Upper lobe of left lung (tissue), 6 donors: ENCODE data around the gene MALRD1. TPM values are rescaled to one million over a fixed set of nuclear protein-coding genes. Genes with fewer than 3 reads are reported as not detected.

ENCODE experiments used
- ATAC-seq, 2 donors: fragments of 200-7000 bp; cut with Tn5 transposase; one replicate each; pipeline ENCODE4 v1.9.1; 2022; ENCODE audit warnings: mild to moderate bottlenecking in 2 of 2, moderate library complexity in 2 of 2; ENCODE audit not compliant: low FRiP score in 2 of 2
- DNase-seq, 2 donors: peaks; one replicate each; pipeline ENCODE4 v3.0.0-alpha.2; 2019 to 2020
- H3K27ac ChIP-seq, 4 donors: fragments of 200-600 bp; sonication (generic); one replicate each; pipeline ENCODE4 v1.5.1; 2016 to 2019
- H3K27me3 ChIP-seq, 4 donors: fragments of 200-600 bp; sonication (generic); one replicate each; pipeline ENCODE4 v1.5.1; 2017 to 2019
- H3K36me3 ChIP-seq, 4 donors: fragments of 200-600 bp; sonication (generic); one replicate each; pipeline ENCODE4 v1.5.1; 2016 to 2019
- H3K4me1 ChIP-seq, 4 donors: fragments of 200-600 bp; sonication (generic); one replicate each; pipeline ENCODE4 v1.5.1; 2018 to 2019
- H3K4me3 ChIP-seq, 4 donors: fragments of 200-600 bp; sonication (generic); one replicate each; pipeline ENCODE4 v1.5.1; 2017 to 2019; ENCODE audit warnings: mild to moderate bottlenecking in 2 of 4, moderate library complexity in 1 of 4
- H3K9me3 ChIP-seq, 4 donors: fragments of 200-600 bp; sonication (generic); one replicate each; pipeline ENCODE4 v1.5.1; 2018 to 2019
- EP300 ChIP-seq, 4 donors: sonication (generic); formaldehyde crosslinking; IDR thresholded peaks; one replicate each; pipeline ENCODE4 v1.5.1; 2017; ENCODE audit warnings: antibody characterized with exemption in 4 of 4, control low read depth in 2 of 4
- POLR2A ChIP-seq, 4 donors: fragments of 450-650 bp; IDR thresholded peaks; one replicate each; pipeline ENCODE4 v1.5.1; 2016 to 2017; ENCODE audit warnings: antibody characterized with exemption in 4 of 4, mild to moderate bottlenecking in 2 of 4
- POLR2AphosphoS5 ChIP-seq, 2 donors: sonication (generic); formaldehyde crosslinking; IDR thresholded peaks; one replicate each; pipeline ENCODE4 v1.5.1; 2017; ENCODE audit warnings: antibody characterized with exemption in 2 of 2
- WGBS, 2 donors: methylation state at CpG; one replicate each; pipeline ENCODE4 v1.1.5; 2017 to 2018; 5-methylcytosine and 5-hydroxymethylcytosine counted together
- total RNA-seq, 6 donors: library from RNA; depleted of rRNA in 4 of 6; stranded (reverse); fragments of >200 nt in 4 of 6; gene quantifications; one replicate each; pipeline versions ENCODE4 v1.1.0 to v1.2.1, GENCODE V29; 2016 to 2021
- TF ChIP-seq, protein P1 (sequence below), 6 experiments: fragments of 450-650 bp in 4 of 6; fragments of 200-600 bp in 2 of 6; sonication (generic) in 2 of 6; IDR thresholded peaks; one replicate each; pipeline ENCODE4 v1.5.1; 2016 to 2019; ENCODE audit warnings: antibody characterized with exemption in 6 of 6
- donor health status: DM: no; HTN: no; CAD: no; lungs with moderate emphysema.
- donor health status: DM: no; HTN: yes; CAD: no; lungs with severe emphysema.

The MALRD1 gene
- total RNA-seq, 6 donors from 2014 or later = 2.7 to 21.0 (median 7.5) TPM

DNA sequence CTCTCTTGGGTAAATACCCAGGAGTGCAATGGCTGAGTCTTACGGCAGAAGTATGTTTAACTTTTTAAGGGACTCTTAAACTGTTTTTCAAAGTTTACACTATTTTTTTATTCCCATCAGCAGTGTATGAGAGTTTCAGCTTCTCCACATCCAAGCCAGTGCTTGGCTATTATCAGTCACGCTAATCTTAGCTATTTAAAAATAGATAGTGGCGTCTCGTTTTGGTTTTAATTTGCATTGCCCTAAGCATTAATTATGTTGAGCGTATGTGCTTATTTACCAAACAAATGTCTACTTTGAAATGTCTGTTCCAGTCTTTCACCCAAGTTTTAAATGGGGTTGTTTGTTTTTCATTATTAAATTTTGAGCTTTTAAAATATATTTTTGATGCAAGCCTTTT is 164.0 kb downstream of the MALRD1 start:
- Histone ChIP-seq H3K27ac (no peak overlapping the region), H3K4me1 (no peaks in the 10 kb centered on the region), H3K36me3 (no peaks in the 10 kb centered on the region), H3K27me3 (no peaks in the 10 kb centered on the region), H3K9me3 (no peaks in the 10 kb centered on the region), H3K4me3 (no peak overlapping the region)
- TF ChIP-seq, protein P1, sequence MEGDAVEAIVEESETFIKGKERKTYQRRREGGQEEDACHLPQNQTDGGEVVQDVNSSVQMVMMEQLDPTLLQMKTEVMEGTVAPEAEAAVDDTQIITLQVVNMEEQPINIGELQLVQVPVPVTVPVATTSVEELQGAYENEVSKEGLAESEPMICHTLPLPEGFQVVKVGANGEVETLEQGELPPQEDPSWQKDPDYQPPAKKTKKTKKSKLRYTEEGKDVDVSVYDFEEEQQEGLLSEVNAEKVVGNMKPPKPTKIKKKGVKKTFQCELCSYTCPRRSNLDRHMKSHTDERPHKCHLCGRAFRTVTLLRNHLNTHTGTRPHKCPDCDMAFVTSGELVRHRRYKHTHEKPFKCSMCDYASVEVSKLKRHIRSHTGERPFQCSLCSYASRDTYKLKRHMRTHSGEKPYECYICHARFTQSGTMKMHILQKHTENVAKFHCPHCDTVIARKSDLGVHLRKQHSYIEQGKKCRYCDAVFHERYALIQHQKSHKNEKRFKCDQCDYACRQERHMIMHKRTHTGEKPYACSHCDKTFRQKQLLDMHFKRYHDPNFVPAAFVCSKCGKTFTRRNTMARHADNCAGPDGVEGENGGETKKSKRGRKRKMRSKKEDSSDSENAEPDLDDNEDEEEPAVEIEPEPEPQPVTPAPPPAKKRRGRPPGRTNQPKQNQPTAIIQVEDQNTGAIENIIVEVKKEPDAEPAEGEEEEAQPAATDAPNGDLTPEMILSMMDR (IDR thresholded peaks at IDR 0.05) = no peak
- TF ChIP-seq POLR2AphosphoS5 (IDR thresholded peaks at IDR 0.05) (no peak), POLR2A (IDR thresholded peaks at IDR 0.05) (no peak), EP300 (IDR thresholded peaks at IDR 0.05) (no peak)
- 35 to 41% methylated on average over 5 of the region's 5 CpGs for WGBS, 2 donors
- ATAC-seq (no peak), DNase-seq (no peak)

DNA sequence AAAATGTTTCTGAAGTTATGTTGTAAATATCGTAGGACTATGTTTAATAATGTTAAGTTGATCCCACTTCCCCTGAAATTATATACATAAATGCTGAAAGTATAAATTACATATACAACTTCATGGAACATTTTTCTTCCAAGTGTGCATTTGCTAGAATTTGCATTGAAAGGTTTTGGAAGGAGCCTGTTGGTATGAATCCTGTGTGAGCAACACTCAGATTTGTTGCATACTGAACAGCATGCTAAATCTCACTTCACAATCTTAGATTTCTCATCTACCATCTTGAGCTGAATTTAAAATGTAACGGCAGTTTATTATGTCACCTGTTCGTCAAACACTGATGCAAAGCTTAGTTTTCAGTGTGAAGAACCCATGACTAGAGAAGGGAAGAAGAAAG is 172.6 kb downstream of the MALRD1 start:
- no peaks in the 10 kb centered on the region for H3K4me1 ChIP-seq
- DNase-seq (no peak), ATAC-seq (no peak)
- H3K9me3 ChIP-seq = no peaks in the 10 kb centered on the region
- no peak overlapping the region for H3K27ac ChIP-seq
- H3K36me3 ChIP-seq = no peaks in the 10 kb centered on the region
- H3K4me3 ChIP-seq = no peak overlapping the region
- TF ChIP-seq EP300 (IDR thresholded peaks at IDR 0.05) = no peak
- TF ChIP-seq, protein P1 (IDR thresholded peaks at IDR 0.05) = no peak
- TF ChIP-seq POLR2A (IDR thresholded peaks at IDR 0.05) = no peak
- no peak for TF ChIP-seq POLR2AphosphoS5 (IDR thresholded peaks at IDR 0.05)
- no peaks in the 10 kb centered on the region for H3K27me3 ChIP-seq
- 88 to 96% methylated on average over 3 of the region's 3 CpGs for WGBS, 2 donors

DNA sequence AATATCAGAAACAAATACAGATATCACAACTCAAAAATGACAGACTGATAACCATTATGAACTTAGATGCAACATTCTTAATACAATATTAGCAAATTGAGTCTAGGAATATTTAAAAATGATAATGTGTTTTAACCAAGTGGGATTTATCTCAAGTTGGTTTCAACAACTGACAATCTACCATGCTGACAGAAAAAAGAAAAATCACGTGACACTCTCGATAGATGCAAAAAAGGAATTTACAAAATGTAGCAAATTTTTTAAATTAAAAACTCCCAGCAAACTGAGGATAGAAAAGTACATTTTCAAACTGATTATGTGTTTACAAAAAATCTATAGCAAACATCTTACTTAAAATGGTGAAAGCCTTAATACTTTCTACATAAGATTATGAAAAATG is 177.4 kb downstream of the MALRD1 start:
- no peak overlapping the region for H3K27ac ChIP-seq
- no peak for DNase-seq
- ATAC-seq = no peak
- H3K9me3 ChIP-seq = no peaks in the 10 kb centered on the region
- TF ChIP-seq EP300 (IDR thresholded peaks at IDR 0.05) (no peak), POLR2AphosphoS5 (IDR thresholded peaks at IDR 0.05) (no peak), POLR2A (IDR thresholded peaks at IDR 0.05) (no peak)
- TF ChIP-seq, protein P1 (IDR thresholded peaks at IDR 0.05) = no peak
- no peaks in the 10 kb centered on the region for H3K27me3 ChIP-seq
- H3K4me3 ChIP-seq = no peak overlapping the region
- no peaks in the 10 kb centered on the region for H3K36me3 ChIP-seq
- 95% methylated on average over 2 of the region's 2 CpGs for WGBS, 2 donors
- H3K4me1 ChIP-seq = no peaks in the 10 kb centered on the region

- TF ChIP-seq POLR2A (IDR thresholded peaks at IDR 0.05) (no peak), POLR2AphosphoS5 (IDR thresholded peaks at IDR 0.05) (no peak), EP300 (IDR thresholded peaks at IDR 0.05) (no peak)
- TF ChIP-seq, protein P1 (IDR thresholded peaks at IDR 0.05) = no peak
- no peaks in the 10 kb centered on the region for H3K36me3 ChIP-seq
- ATAC-seq (no peak), DNase-seq (no peak)
- no peak overlapping the region for H3K4me3 ChIP-seq
- no peak overlapping the region for H3K27ac ChIP-seq
- H3K4me1 ChIP-seq = no peaks in the 10 kb centered on the region
- H3K27me3 ChIP-seq = no peaks in the 10 kb centered on the region
- no peaks in the 10 kb centered on the region for H3K9me3 ChIP-seq
- 80 to 86% methylated on average over 1 of the region's 1 CpG for WGBS, 2 donors
Observed at GRCh38 chr10:19231034-19231433, 182.4 kb downstream of the MALRD1 start.

- DNase-seq (no peak), ATAC-seq (no peak)
- Histone ChIP-seq H3K4me3 (no peak overlapping the region), H3K9me3 (no peaks in the 10 kb centered on the region), H3K36me3 (no peaks in the 10 kb centered on the region), H3K4me1 (no peaks in the 10 kb centered on the region), H3K27ac (no peak overlapping the region), H3K27me3 (no peaks in the 10 kb centered on the region)
- TF ChIP-seq, protein P1 (IDR thresholded peaks at IDR 0.05) = no peak
- TF ChIP-seq EP300 (IDR thresholded peaks at IDR 0.05) (no peak), POLR2A (IDR thresholded peaks at IDR 0.05) (no peak), POLR2AphosphoS5 (IDR thresholded peaks at IDR 0.05) (no peak)
- 64% methylated on average over 2 of the region's 2 CpGs for WGBS, 2 donors
Observed at GRCh38 chr10:19245889-19246752, 197.5 kb downstream of the MALRD1 start.
